ENCODE data around the gene CCDC59. TPM values are rescaled to one million over a fixed set of nuclear protein-coding genes. Genes with fewer than 3 reads are reported as not detected.
"Not testable (repeated sequence)": the region's sequence is repeated elsewhere in the genome, so short reads cannot be mapped to it uniquely, and the experiment has no call there.

Gene CCDC59
- total RNA-seq, 3 donors from 2014 or later (not counting 1 experiment from before 2014, with no cell fraction given), result 104 to 124 (median 105) TPM

DNA sequence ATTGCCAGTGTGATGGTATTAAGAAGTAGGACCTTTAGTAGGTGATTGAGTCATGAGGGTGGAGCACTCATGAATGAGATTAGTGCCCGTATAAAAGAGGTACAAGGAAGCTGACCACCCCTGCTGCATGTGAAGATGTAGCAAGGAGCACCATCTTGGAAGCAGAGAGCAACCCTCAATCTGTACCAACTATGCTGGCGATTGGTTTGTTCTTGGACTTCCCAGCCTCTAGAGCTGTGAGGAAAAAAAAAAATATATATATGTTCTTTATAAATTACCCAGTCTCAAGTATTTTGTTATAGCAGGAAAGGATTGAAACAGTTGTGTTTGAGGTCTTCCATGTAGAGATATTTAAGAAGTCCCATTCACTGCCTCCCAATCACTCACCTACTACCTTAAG is 17.0 kb upstream of the CCDC59 start:
- H3K36me3 Mint-ChIP-seq, result no peaks in the 10 kb centered on the region
- Histone ChIP-seq H3K27me3 (ENCODE audit: control insufficient read depth, insufficient read depth, low read length) (no peaks in the 10 kb centered on the region), H3K4me1 (ENCODE audit: control insufficient read depth, insufficient read depth, low read length) (no peaks in the 10 kb centered on the region), H3K4me3 (ENCODE audit: low read length) (no peak overlapping the region), H3K27ac (ENCODE audit: low read length) (no peak overlapping the region), H3K36me3 (ENCODE audit: control insufficient read depth, insufficient read depth, low read length) (no peaks in the 10 kb centered on the region), H3K9me3 (ENCODE audit: control insufficient read depth, insufficient read depth, low read length) (peaks cover 9% of the 10 kb centered on the region)
- intact Hi-C loops (cut with micrococcal nuclease), result no loop called here
- peaks cover 2 to 14% of the 10 kb centered on the region in 2 donors for H3K9me3 Mint-ChIP-seq
- H3K27me3 Mint-ChIP-seq (ENCODE audit: low read depth in 2 of 2), result no peaks in the 10 kb centered on the region
- no peak overlapping the region for H3K4me3 Mint-ChIP-seq
- TF ChIP-seq CTCF (IDR thresholded peaks at IDR 0.05), result no peak
- H3K27ac Mint-ChIP-seq, result no peak overlapping the region
- peaks cover 0 to 4% of the 10 kb centered on the region in 2 donors for H3K4me1 Mint-ChIP-seq
- no peak for DNase-seq
- 91% methylated on average over 1 of the region's 2 CpGs for WGBS (ENCODE audit: insufficient coverage)
- no peak for ATAC-seq

- Histone ChIP-seq H3K4me3 (ENCODE audit: low read length) (no peak overlapping the region), H3K27ac (ENCODE audit: low read length) (no peak overlapping the region), H3K36me3 (ENCODE audit: control insufficient read depth, insufficient read depth, low read length) (peaks cover 3% of the 10 kb centered on the region), H3K27me3 (ENCODE audit: control insufficient read depth, insufficient read depth, low read length) (no peaks in the 10 kb centered on the region), H3K4me1 (ENCODE audit: control insufficient read depth, insufficient read depth, low read length) (no peaks in the 10 kb centered on the region), H3K9me3 (ENCODE audit: control insufficient read depth, insufficient read depth, low read length) (no peaks in the 10 kb centered on the region)
- TF ChIP-seq CTCF (IDR thresholded peaks at IDR 0.05), result no peak
- Mint-ChIP-seq H3K27me3 (ENCODE audit: low read depth in 2 of 2) (no peaks in the 10 kb centered on the region), H3K4me3 (no peak overlapping the region), H3K36me3 (no peaks in the 10 kb centered on the region), H3K27ac (no peak overlapping the region), H3K9me3 (peaks cover 0 to 4% of the 10 kb centered on the region in 2 donors), H3K4me1 (peaks cover 4 to 11% of the 10 kb centered on the region in 2 donors)
- intact Hi-C loops (cut with micrococcal nuclease), result no loop called here
- ATAC-seq, result no peak
- DNase-seq, result no peak
- WGBS (ENCODE audit: insufficient coverage), result no CpG with 5 or more reads among the region's 1 CpG
Observed at GRCh38 chr12:82366197-82366596, 8.0 kb upstream of the CCDC59 start.

DNA sequence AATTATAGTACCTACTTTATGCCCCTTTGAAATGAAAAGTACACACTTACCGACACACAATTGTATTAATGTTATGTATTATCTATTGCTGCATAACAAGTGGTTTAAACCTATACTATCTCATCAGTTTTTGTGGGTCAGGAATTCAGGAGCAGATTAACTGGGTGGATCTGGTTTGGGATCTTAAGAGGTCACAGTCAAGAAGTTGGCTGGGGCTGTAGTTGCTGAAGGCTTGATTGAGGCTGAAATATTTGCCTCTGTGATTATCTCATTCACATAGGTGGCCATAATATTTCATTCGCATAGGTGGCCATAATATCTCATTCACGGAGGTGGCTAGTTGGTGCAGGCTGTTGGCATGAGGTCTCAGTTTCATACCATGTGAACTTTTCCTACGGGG is 5.8 kb upstream of the CCDC59 start:
- 100% methylated on average over 3 of the region's 4 CpGs for WGBS (ENCODE audit: insufficient coverage)
- Mint-ChIP-seq H3K9me3 (no peaks in the 10 kb centered on the region), H3K27me3 (ENCODE audit: low read depth in 2 of 2) (no peaks in the 10 kb centered on the region), H3K27ac (no peak overlapping the region), H3K4me1 (peaks cover 15 to 30% of the 10 kb centered on the region in 2 donors), H3K4me3 (no peak overlapping the region), H3K36me3 (no peaks in the 10 kb centered on the region)
- DNase-seq (no peak), ATAC-seq (no peak)
- Histone ChIP-seq H3K27me3 (ENCODE audit: control insufficient read depth, insufficient read depth, low read length) (no peaks in the 10 kb centered on the region), H3K4me3 (ENCODE audit: low read length) (no peak overlapping the region), H3K27ac (ENCODE audit: low read length) (no peak overlapping the region), H3K36me3 (ENCODE audit: control insufficient read depth, insufficient read depth, low read length) (no peaks in the 10 kb centered on the region), H3K4me1 (ENCODE audit: control insufficient read depth, insufficient read depth, low read length) (peaks cover 4% of the 10 kb centered on the region), H3K9me3 (ENCODE audit: control insufficient read depth, insufficient read depth, low read length) (no peaks in the 10 kb centered on the region)
- TF ChIP-seq CTCF (IDR thresholded peaks at IDR 0.05), result no peak
- intact Hi-C loops (cut with micrococcal nuclease), result no loop called here

DNA sequence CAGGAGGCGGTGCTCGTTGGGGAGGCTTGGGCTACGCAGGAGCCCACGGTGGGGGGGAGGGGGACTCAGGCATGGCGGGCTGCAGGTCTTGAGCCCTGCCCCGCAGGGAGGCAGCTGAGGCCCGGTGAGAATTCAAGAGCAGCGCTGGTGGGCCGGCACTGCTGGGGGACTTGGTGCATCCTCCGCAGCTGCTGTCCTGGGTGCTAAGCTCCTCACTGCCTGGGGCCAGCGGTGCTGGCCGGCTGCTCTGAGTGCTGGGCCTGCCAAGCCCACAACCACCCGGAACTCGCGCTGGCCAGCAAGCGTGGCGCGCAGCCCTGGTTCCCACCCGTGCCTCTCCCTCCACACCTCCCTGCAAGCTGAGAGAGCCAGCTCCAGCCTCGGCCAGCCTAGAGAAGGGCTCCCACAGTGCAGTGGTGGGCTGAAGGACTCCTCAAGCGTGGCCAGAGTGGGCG is 3.3 kb upstream of the CCDC59 start:
- H3K27ac Mint-ChIP-seq, result no peak overlapping the region
- peaks cover 37 to 46% of the 10 kb centered on the region in 2 donors for H3K4me1 Mint-ChIP-seq
- DNase-seq (no peak), ATAC-seq (no peak)
- no peaks in the 10 kb centered on the region for H3K27me3 Mint-ChIP-seq (ENCODE audit: low read depth in 2 of 2)
- Histone ChIP-seq H3K27me3 (ENCODE audit: control insufficient read depth, insufficient read depth, low read length) (no peaks in the 10 kb centered on the region), H3K9me3 (ENCODE audit: control insufficient read depth, insufficient read depth, low read length) (no peaks in the 10 kb centered on the region), H3K4me1 (ENCODE audit: control insufficient read depth, insufficient read depth, low read length) (peaks cover 6% of the 10 kb centered on the region), H3K4me3 (ENCODE audit: low read length) (no peak overlapping the region), H3K27ac (ENCODE audit: low read length) (no peak overlapping the region), H3K36me3 (ENCODE audit: control insufficient read depth, insufficient read depth, low read length) (peaks cover 3% of the 10 kb centered on the region)
- H3K9me3 Mint-ChIP-seq, result no peaks in the 10 kb centered on the region
- no peak for TF ChIP-seq CTCF (IDR thresholded peaks at IDR 0.05)
- intact Hi-C loops (cut with micrococcal nuclease), result no loop called here
- peaks cover 7% of the 10 kb centered on the region for H3K36me3 Mint-ChIP-seq
- 87% methylated on average over 22 of the region's 22 CpGs for WGBS (ENCODE audit: insufficient coverage)
- no peak overlapping the region for H3K4me3 Mint-ChIP-seq

DNA sequence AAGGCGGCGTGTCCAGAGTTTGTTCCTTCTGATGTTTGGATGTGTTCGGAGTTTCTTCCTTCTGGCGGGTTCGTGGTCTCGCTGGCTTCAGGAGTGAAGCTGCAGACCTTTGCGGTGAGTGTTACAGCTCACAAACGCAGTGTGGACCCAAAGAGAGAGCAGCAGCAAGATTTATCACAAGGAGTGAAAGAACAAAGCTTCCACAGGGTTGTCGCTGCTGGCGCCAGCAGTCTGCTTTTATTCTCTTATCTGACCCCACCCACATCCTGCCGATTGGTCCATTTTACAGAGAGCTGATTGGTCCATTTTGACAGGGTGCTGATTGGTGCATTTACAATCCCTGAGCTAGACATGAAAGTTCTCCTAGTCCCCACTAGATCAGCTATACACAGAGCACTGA is 2.6 kb upstream of the CCDC59 start:
- H3K27ac ChIP-seq (ENCODE audit: low read length); H3K4me1 ChIP-seq (ENCODE audit: control insufficient read depth, insufficient read depth, low read length); H3K9me3 ChIP-seq (ENCODE audit: control insufficient read depth, insufficient read depth, low read length); H3K4me3 Mint-ChIP-seq; H3K36me3 ChIP-seq (ENCODE audit: control insufficient read depth, insufficient read depth, low read length); H3K27me3 Mint-ChIP-seq (ENCODE audit: low read depth in 2 of 2); ATAC-seq; H3K27me3 ChIP-seq (ENCODE audit: control insufficient read depth, insufficient read depth, low read length); DNase-seq; H3K4me3 ChIP-seq (ENCODE audit: low read length); H3K36me3 Mint-ChIP-seq; intact Hi-C loops (cut with micrococcal nuclease); H3K9me3 Mint-ChIP-seq; H3K27ac Mint-ChIP-seq: not testable (repeated sequence)
- 99% methylated on average over 11 of the region's 11 CpGs for WGBS (ENCODE audit: insufficient coverage)
- peaks cover 44 to 53% of the 10 kb centered on the region in 2 donors for H3K4me1 Mint-ChIP-seq
